HG03108 (cell line): ENCODE data around the gene C9orf72.

Source experiments
- ATAC-seq: cut with Tn5 transposase; IDR thresholded peaks from one replicate; pipeline ENCODE4 v1.9.1; 2021; ENCODE audit warnings: moderate library complexity; ENCODE audit not compliant: unreplicated experiment

C9orf72 gene

GRCh38 chr9:27539479-27540441, 33.5 kb downstream of the C9orf72 start:
- no peak for ATAC-seq

GRCh38 chr9:27538647-27539046, 34.6 kb downstream of the C9orf72 start:
- no peak for ATAC-seq

DNA sequence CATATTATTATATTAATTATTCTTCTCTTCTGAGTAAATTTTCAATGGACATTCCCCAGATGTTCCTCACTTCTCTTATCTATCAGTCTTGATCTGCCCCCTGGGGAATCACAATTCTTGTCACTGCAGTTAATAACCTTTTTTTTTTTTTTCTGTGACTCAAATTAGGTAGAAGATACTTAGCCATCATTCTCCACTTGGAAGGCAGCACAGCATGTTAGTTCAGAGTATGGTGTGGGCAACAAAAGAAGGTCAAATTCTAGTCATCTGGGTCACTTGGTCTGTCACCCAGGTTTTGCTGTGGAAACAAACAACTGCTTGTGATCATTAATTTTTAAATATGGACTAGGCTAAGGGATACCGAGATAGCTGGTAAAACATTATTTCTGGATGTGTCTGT, 35.5 kb downstream of the C9orf72 start:
- ATAC-seq, result no peak

GRCh38 chr9:27537027-27537435, 36.2 kb downstream of the C9orf72 start:
- ATAC-seq, result no peak

DNA sequence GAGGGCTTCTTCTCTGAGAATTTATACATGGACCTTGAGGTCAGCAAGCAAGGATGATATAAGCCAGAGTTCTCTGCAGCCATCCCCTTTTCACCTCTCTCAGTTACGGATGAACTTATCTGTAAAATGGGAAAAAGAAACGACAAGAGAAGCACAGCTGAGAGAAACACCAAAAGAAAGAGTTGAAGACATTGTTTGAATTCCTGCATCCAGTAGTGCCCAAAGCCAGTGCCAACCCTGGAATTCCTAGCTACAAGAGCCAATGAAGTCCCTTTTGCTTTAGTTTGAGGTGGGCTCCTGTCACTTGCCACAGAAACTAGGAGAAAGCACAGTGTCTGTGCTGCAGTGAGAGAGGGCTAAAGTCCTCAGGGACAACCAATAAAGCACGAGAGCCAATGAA, 37.1 kb downstream of the C9orf72 start:
- no peak for ATAC-seq

DNA sequence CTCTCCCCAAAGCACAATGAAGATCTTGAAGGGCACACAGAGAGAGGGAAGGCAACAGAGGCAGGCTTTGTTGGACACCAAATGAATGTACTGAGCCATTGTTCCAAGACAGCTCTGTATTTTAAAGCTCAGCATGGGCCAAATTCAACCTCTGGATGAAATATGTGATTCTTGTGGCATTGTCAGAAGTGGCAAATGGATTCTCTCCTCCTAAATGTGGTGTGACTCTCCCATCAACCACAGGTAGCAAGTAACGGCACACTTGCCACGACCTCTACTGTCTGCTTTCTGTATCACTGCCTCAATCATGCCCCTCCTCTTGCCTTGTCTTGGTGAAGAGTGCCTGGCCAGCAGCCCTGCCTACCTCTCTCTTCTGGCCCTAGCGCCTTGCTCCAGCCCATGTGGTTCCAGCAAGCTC, 37.6 kb downstream of the C9orf72 start:
- ATAC-seq, result no peak

- no peak for ATAC-seq
Observed at GRCh38 chr9:27534658-27535209, 38.5 kb downstream of the C9orf72 start.

- ATAC-seq, result no peak
Observed at GRCh38 chr9:27534131-27534530, 39.1 kb downstream of the C9orf72 start.

GRCh38 chr9:27533311-27533710, 40.0 kb downstream of the C9orf72 start:
- ATAC-seq, result no peak

GRCh38 chr9:27532046-27532445, 41.2 kb downstream of the C9orf72 start:
- ATAC-seq, result no peak

DNA sequence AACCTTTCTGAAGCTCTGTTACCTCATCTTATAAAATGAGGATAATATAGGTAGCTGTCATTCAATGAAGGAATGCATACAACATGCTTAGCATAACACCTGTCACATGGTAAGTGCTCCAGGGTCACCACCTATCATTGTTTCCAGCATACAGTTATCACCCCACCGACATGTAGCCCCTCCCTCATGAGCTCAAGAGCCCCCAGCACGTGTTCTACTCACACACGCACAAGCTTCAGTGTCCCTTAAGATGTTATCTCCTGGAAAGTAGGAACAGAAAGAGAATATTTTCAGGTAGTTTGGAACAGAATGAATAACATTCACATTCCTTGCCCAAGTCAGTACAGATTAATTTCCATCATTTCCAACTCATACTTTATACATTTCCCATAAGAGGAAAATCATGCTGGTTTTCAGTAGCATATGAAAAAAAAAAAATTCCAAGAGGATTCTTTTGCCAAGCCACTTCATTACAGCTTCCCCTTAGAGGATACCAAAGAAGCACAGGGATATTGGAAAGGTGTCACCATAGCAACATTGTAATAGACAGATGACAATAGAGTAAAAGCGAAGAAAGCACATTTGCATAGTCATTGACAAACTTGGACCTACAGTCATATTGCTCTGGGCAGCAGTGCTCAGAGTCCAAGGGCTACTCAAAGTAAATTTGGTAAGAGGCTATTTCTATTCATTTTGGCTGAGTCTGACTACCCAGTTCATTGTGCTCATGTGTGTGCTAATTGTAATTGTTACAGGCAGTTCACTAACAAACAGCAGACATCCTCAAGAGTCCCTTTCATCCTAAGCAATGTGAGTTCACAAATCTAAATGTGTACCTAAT, 42.1 kb downstream of the C9orf72 start:
- no peak for ATAC-seq

- ATAC-seq, result peak; percentile 72
Observed at GRCh38 chr9:27529316-27530278, 43.7 kb downstream of the C9orf72 start, which contains the start of gene MOB3B. MOB3B (minus strand) TSS chr9:27529814; CDS start chr9:27455550, 74,264 bp downstream.

DNA sequence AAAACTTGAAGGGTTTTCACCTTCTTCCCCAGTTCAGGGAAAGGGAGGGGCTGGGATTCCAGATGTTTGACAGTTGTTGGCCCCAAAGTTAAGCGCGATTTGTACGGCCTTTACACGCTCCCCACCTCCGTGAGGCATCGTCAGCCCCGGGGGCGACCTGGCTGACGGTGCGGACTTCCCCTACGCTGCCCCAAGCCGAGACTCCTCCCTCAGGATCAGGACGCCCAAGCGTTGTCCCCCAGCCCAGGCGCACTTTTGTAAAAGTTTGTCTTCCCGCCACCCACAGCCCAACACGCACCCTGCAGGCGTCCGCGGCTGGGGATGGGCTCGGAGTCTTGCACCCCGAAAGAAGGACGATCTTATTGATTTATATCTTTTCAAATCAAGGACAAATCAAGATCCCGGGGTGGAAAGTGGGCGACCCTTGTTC, 44.4 kb downstream of the C9orf72 start:
- no peak for ATAC-seq

GRCh38 chr9:27528076-27528885, 45.0 kb downstream of the C9orf72 start:
- peak; percentile 55 for ATAC-seq

DNA sequence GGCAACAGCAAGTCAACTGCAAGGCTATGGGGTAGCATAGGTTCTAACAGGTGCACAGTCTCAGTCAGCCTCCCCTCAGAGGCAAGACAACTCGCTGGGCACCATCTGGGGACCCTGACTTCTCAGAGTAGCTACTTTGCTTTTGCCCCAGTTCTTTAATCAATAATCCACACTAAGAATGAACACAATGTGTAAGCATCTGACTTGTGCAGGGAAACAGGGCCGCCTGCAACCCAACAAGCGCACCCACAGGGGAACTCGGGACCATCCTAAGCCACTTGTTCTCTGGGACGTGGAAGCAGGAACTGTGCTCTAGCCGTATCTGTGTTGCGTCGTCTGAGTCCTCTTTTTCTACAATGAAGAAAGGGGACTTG, 45.6 kb downstream of the C9orf72 start:
- no peak for ATAC-seq

GRCh38 chr9:27524236-27524635, 49.0 kb downstream of the C9orf72 start, which contains the start of gene IFNK:
IFNK (plus strand) TSS chr9:27524290; CDS start chr9:27524337, 47 bp downstream.
- no peak for ATAC-seq

DNA sequence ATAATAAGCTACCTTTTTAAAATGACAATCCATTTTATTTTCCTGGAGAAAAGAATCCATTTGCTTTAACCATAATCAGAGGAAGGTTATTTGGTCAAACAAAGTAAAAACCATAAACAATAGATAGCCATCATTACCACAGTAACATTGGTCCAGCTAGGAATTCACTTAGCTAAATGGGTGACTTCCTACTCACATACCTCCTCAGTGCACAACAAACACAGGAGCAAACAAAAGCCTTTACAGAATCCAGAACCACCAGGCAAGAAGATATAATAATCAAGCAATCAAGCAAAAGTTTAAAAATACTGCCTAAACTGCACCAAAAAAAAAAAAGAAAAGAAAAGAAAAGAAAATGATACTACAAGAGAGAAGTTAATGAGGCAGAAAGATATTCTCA, 50.1 kb downstream of the C9orf72 start:
- no peak for ATAC-seq

DNA sequence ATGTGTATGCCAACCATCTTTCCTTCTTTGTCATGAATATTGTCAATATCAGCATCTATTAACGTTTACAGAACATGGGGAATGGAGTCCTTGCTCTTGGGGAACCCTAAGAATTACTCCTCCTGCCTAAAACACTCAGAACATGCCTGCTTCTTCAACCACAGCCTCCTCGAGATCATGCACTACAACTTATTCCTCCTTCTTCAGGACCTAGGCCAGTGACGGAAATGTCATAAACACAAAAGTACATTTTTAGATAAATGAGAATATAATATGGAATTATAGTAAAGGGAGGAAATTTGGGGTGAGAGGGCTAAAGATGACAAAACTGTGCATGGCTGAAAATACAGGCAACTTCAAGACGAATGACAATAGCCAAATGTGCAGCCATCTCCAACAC, 52.3 kb downstream of the C9orf72 start:
- no peak for ATAC-seq
